DND-41 (cell line): ENCODE data around the gene SMOC2.

ENCODE experiments used
- EZH2 ChIP-seq: IDR thresholded peaks from 3 replicates; pipeline ENCODE4 v1.6.1; 2012; ENCODE audit warnings: borderline replicate concordance, low read depth, mild to moderate bottlenecking, moderate library complexity, low read length, inconsistent platforms; ENCODE audit not compliant: severe bottlenecking
- TF ChIP-seq, protein P1 (sequence below): IDR thresholded peaks from 2 replicates; pipeline ENCODE4 v1.5.1; 2012; ENCODE audit warnings: borderline replicate concordance, low read length, moderate library complexity, mild to moderate bottlenecking; ENCODE audit not compliant: poor library complexity, severe bottlenecking; ENCODE audit errors: extremely low read depth

- no peak for TF ChIP-seq EZH2
- TF ChIP-seq, protein P1, sequence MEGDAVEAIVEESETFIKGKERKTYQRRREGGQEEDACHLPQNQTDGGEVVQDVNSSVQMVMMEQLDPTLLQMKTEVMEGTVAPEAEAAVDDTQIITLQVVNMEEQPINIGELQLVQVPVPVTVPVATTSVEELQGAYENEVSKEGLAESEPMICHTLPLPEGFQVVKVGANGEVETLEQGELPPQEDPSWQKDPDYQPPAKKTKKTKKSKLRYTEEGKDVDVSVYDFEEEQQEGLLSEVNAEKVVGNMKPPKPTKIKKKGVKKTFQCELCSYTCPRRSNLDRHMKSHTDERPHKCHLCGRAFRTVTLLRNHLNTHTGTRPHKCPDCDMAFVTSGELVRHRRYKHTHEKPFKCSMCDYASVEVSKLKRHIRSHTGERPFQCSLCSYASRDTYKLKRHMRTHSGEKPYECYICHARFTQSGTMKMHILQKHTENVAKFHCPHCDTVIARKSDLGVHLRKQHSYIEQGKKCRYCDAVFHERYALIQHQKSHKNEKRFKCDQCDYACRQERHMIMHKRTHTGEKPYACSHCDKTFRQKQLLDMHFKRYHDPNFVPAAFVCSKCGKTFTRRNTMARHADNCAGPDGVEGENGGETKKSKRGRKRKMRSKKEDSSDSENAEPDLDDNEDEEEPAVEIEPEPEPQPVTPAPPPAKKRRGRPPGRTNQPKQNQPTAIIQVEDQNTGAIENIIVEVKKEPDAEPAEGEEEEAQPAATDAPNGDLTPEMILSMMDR = no peak
Measured at GRCh38 chr6:168624948-168625347, 184.0 kb downstream of the SMOC2 start.
